CD4-positive, CD25-positive, alpha-beta regulatory T cell (primary cell): ENCODE results near the gene FGFRL1. TPM values are rescaled to one million over a fixed set of nuclear protein-coding genes. Genes with fewer than 3 reads are reported as not detected.
"Not testable (repeated sequence)": the region's sequence is repeated elsewhere in the genome, so short reads cannot be mapped to it uniquely, and the experiment has no call there.

ENCODE experiments used
- ATAC-seq, 2 donors: fragments of 150-1000 bp; cut with Tn5 transposase; one replicate each; pipeline ENCODE4 v1.10.0; 2021; ENCODE audit warnings: low read depth in 2 of 2, moderate number of reproducible peaks in 2 of 2, moderate library complexity in 1 of 2
- DNase-seq, 3 donors: peaks; one replicate each; pipeline versions ENCODE4 v3.0.0 to v3.0.0-alpha.2; 2012 to 2022; ENCODE audit warnings: mixed read lengths in 1 of 3
- H3K27ac ChIP-seq: one replicate; pipeline ENCODE4 v1.7.0; 2013; ENCODE audit warnings: mild to moderate bottlenecking, low read length; ENCODE audit not compliant: insufficient read depth, poor library complexity, severe bottlenecking
- H3K27me3 ChIP-seq: one replicate; pipeline ENCODE4 v1.7.0; 2013; ENCODE audit warnings: low read length; ENCODE audit not compliant: control insufficient read depth, insufficient read depth
- H3K36me3 ChIP-seq: one replicate; pipeline ENCODE4 v1.7.0; 2013; ENCODE audit warnings: mild to moderate bottlenecking, low read length, moderate library complexity; ENCODE audit not compliant: control insufficient read depth, insufficient read depth
- H3K4me1 ChIP-seq: 2 replicates; pipeline ENCODE4 v1.7.0; 2013; ENCODE audit warnings: mild to moderate bottlenecking, low read length; ENCODE audit not compliant: insufficient read depth, control insufficient read depth, poor library complexity, severe bottlenecking
- H3K4me3 ChIP-seq: one replicate; pipeline ENCODE4 v1.7.0; 2013; ENCODE audit warnings: low read depth, mild to moderate bottlenecking, low read length, moderate library complexity
- H3K9me3 ChIP-seq, 2 experiments: 1 replicate in 1 of 2; 2 replicates in 1 of 2; pipeline ENCODE4 v1.7.0; 2013; ENCODE audit warnings: low read length in 2 of 2, mild to moderate bottlenecking in 1 of 2, moderate library complexity in 1 of 2; ENCODE audit not compliant: control insufficient read depth in 2 of 2
- H3K27ac Mint-ChIP-seq, 3 donors: one replicate each; pipeline ENCODE4 v1.8.0; 2020 to 2022; ENCODE audit warnings: mild to moderate bottlenecking in 3 of 3, mixed read lengths in 3 of 3, moderate library complexity in 2 of 3
- H3K27me3 Mint-ChIP-seq: one replicate; pipeline ENCODE4 v1.8.0; 2022; ENCODE audit warnings: mild to moderate bottlenecking, mixed read lengths
- H3K36me3 Mint-ChIP-seq: one replicate; pipeline ENCODE4 v1.8.0; 2020; ENCODE audit warnings: mixed read lengths
- H3K4me1 Mint-ChIP-seq, 4 donors: one replicate each; pipeline ENCODE4 v1.8.0; 2020 to 2022; ENCODE audit warnings: mixed read lengths in 4 of 4, mild to moderate bottlenecking in 1 of 4
- H3K4me3 Mint-ChIP-seq, 4 donors: one replicate each; pipeline ENCODE4 v1.8.0; 2020 to 2022; ENCODE audit warnings: mild to moderate bottlenecking in 4 of 4, mixed read lengths in 4 of 4, moderate library complexity in 3 of 4
- H3K9me3 Mint-ChIP-seq, 7 donors: one replicate each; pipeline ENCODE4 v1.8.0; 2020 to 2022; ENCODE audit warnings: mixed read lengths in 7 of 7, mild to moderate bottlenecking in 3 of 7, moderate library complexity in 2 of 7
- polyA plus RNA-seq, 4 donors: library from polyadenylated mRNA; unstranded; fragments of 300-500 nt; fragmentation: Illumina TruSeq; gene quantifications; one replicate each; pipeline ENCODE4 v1.2.3, GENCODE V29; 2021
- total RNA-seq: library from RNA; stranded (reverse); gene quantifications from one replicate; pipeline ENCODE4 v1.2.3, GENCODE V29; 2022

The FGFRL1 gene
- total and polyA plus RNA-seq, 5 donors from 2014 or later: 0.27 to 14.3 (median 0.35) TPM

- H3K36me3 ChIP-seq, H3K36me3 Mint-ChIP-seq, ATAC-seq, H3K27me3 ChIP-seq, H3K4me3 ChIP-seq, H3K27ac Mint-ChIP-seq, H3K4me1 Mint-ChIP-seq, H3K27ac ChIP-seq, H3K4me1 ChIP-seq, H3K9me3 ChIP-seq, H3K9me3 Mint-ChIP-seq: not testable (repeated sequence)
- DNase-seq: peak in 1 of 3 donors; percentile 47
- Mint-ChIP-seq H3K4me3 (peak overlapping the region in 1 of 4 donors; percentile 50), H3K27me3 (peaks cover 27% of the 10 kb centered on the region)
These were observed 35.2 kb downstream of the FGFRL1 start for GRCh38 chr4:1046581-1047011.

- peaks cover 27% of the 10 kb centered on the region for H3K27me3 Mint-ChIP-seq
- no peaks in the 10 kb centered on the region for H3K4me1 ChIP-seq
These were observed 35.9 kb downstream of the FGFRL1 start for GRCh38 chr4:1047106-1047975.

GRCh38 chr4:1047976-1048772 lies 36.7 kb downstream of the FGFRL1 start:
- peak overlapping the region in 1 of 4 donors; percentile 62 for H3K4me3 Mint-ChIP-seq
- Histone ChIP-seq H3K9me3 (no peaks in the 10 kb centered on the region), H3K27ac (no peak overlapping the region), H3K4me1 (no peaks in the 10 kb centered on the region), H3K4me3 (no peak overlapping the region), H3K27me3 (no peaks in the 10 kb centered on the region), H3K36me3 (no peaks in the 10 kb centered on the region)
- peaks cover 0 to 3% (median 0%) of the 10 kb centered on the region in 7 donors for H3K9me3 Mint-ChIP-seq
- H3K27me3 Mint-ChIP-seq: peaks cover 27% of the 10 kb centered on the region
- no peak for DNase-seq
- no peak for ATAC-seq
- peaks cover 4% of the 10 kb centered on the region for H3K36me3 Mint-ChIP-seq
- no peak overlapping the region for H3K27ac Mint-ChIP-seq
- peaks cover 0 to 2% (median under 1%) of the 10 kb centered on the region in 4 donors for H3K4me1 Mint-ChIP-seq

More at GRCh38 chr4:1047106-1047975, 35.9 kb downstream of the FGFRL1 start:
- Histone ChIP-seq H3K9me3 (no peaks in the 10 kb centered on the region), H3K36me3 (no peaks in the 10 kb centered on the region), H3K27me3 (no peaks in the 10 kb centered on the region), H3K4me3 (no peak overlapping the region), H3K27ac (no peak overlapping the region)
- H3K36me3 Mint-ChIP-seq: peaks cover 4% of the 10 kb centered on the region
- H3K27ac Mint-ChIP-seq: no peak overlapping the region
- H3K4me1 Mint-ChIP-seq: peaks cover 0 to 2% (median under 1%) of the 10 kb centered on the region in 4 donors
- peak in 1 of 3 donors; percentile 27 for DNase-seq
- peaks cover 0 to 3% (median 0%) of the 10 kb centered on the region in 7 donors for H3K9me3 Mint-ChIP-seq
- H3K4me3 Mint-ChIP-seq: peak overlapping the region in 1 of 4 donors; percentile 32
- no peak for ATAC-seq

GRCh38 chr4:1048773-1049590 lies 37.6 kb downstream of the FGFRL1 start:
- Histone ChIP-seq H3K27me3 (no peaks in the 10 kb centered on the region), H3K27ac (no peak overlapping the region), H3K4me1 (no peaks in the 10 kb centered on the region), H3K9me3 (no peaks in the 10 kb centered on the region), H3K36me3 (no peaks in the 10 kb centered on the region), H3K4me3 (no peak overlapping the region)
- peaks cover 4% of the 10 kb centered on the region for H3K36me3 Mint-ChIP-seq
- H3K27me3 Mint-ChIP-seq: peaks cover 27% of the 10 kb centered on the region
- H3K27ac Mint-ChIP-seq: no peak overlapping the region
- H3K4me1 Mint-ChIP-seq: peaks cover 0 to 2% (median 0%) of the 10 kb centered on the region in 4 donors
- H3K4me3 Mint-ChIP-seq: peak overlapping the region in 1 of 4 donors; percentile 62
- H3K9me3 Mint-ChIP-seq: peaks cover 0 to 3% (median 0%) of the 10 kb centered on the region in 7 donors
- no peak for DNase-seq
- ATAC-seq: peak in 1 of 2 donors; percentile 11

- no peaks in the 10 kb centered on the region for H3K9me3 ChIP-seq
These were observed 38.1 kb downstream of the FGFRL1 start for GRCh38 chr4:1049591-1049905.

GRCh38 chr4:1050486-1051213 lies 39.2 kb downstream of the FGFRL1 start:
- no peak overlapping the region for H3K4me3 Mint-ChIP-seq
- H3K36me3 Mint-ChIP-seq: peaks cover 4% of the 10 kb centered on the region
- DNase-seq (no peak), ATAC-seq (no peak)
- H3K9me3 Mint-ChIP-seq: peaks cover 0 to 3% (median 0%) of the 10 kb centered on the region in 7 donors
- no peak overlapping the region for H3K27ac Mint-ChIP-seq
- peaks cover 23% of the 10 kb centered on the region for H3K27me3 Mint-ChIP-seq
- Histone ChIP-seq H3K27ac (no peak overlapping the region), H3K27me3 (no peaks in the 10 kb centered on the region), H3K36me3 (no peaks in the 10 kb centered on the region), H3K4me1 (peaks cover 3% of the 10 kb centered on the region), H3K4me3 (no peak overlapping the region), H3K9me3 (no peaks in the 10 kb centered on the region)
- peaks cover 0 to 6% (median 1%) of the 10 kb centered on the region in 4 donors for H3K4me1 Mint-ChIP-seq

More at GRCh38 chr4:1049591-1049905, 38.1 kb downstream of the FGFRL1 start:
- DNase-seq (no peak), ATAC-seq (no peak)
- Mint-ChIP-seq H3K9me3 (peaks cover 0 to 3% (median 0%) of the 10 kb centered on the region in 7 donors), H3K36me3 (peaks cover 4% of the 10 kb centered on the region), H3K27me3 (peaks cover 27% of the 10 kb centered on the region), H3K4me1 (peaks cover 0 to 2% (median 0%) of the 10 kb centered on the region in 4 donors), H3K4me3 (no peak overlapping the region), H3K27ac (no peak overlapping the region)
- Histone ChIP-seq H3K27me3 (no peaks in the 10 kb centered on the region), H3K27ac (no peak overlapping the region), H3K4me1 (no peaks in the 10 kb centered on the region), H3K4me3 (no peak overlapping the region), H3K36me3 (no peaks in the 10 kb centered on the region)
